SH-SY5Y (cell line): ENCODE results near the gene PDGFA.

Experiments used
- GATA2 ChIP-seq: IDR thresholded peaks from 2 replicates; pipeline ENCODE4 v1.6.1; 2011; ENCODE audit warnings: mild to moderate bottlenecking, low read depth, low read length
- GATA3 ChIP-seq: IDR thresholded peaks from 2 replicates; pipeline ENCODE4 v1.6.1; 2011; ENCODE audit warnings: low read depth, mild to moderate bottlenecking, low read length, moderate library complexity

GRCh38 chr7:508461-509170, 11.0 kb downstream of the PDGFA start:
- TF ChIP-seq GATA3, result no peak
- TF ChIP-seq GATA2, result no peak
